Sigmoid colon (tissue), 7 donors: ENCODE results near the gene GALNT17. TPM values are rescaled to one million over a fixed set of nuclear protein-coding genes. Genes with fewer than 3 reads are reported as not detected.

Experiments used
- DNase-seq: peaks from one replicate; pipeline ENCODE4 v3.0.0-alpha.2; 2019
- H3K27ac ChIP-seq, 4 donors: fragments of 200-600 bp; sonication (generic); one replicate each; pipeline ENCODE4 v1.5.1; 2016 to 2019; ENCODE audit warnings: mild to moderate bottlenecking in 1 of 4
- H3K27me3 ChIP-seq, 3 donors: fragments of 200-600 bp; sonication (generic); one replicate each; pipeline ENCODE4 v1.5.1; 2019; ENCODE audit warnings: mild to moderate bottlenecking in 1 of 3
- H3K36me3 ChIP-seq, 4 donors: fragments of 200-600 bp; sonication (generic); one replicate each; pipeline ENCODE4 v1.5.1; 2016 to 2019
- H3K4me1 ChIP-seq, 4 donors: fragments of 200-600 bp; sonication (generic); one replicate each; pipeline ENCODE4 v1.5.1; 2017 to 2019
- H3K4me3 ChIP-seq, 4 donors: fragments of 200-600 bp; sonication (generic); one replicate each; pipeline ENCODE4 v1.5.1; 2017 to 2019; ENCODE audit warnings: mild to moderate bottlenecking in 2 of 4, moderate library complexity in 1 of 4
- H3K9me3 ChIP-seq, 4 donors: fragments of 200-600 bp in 3 of 4; sonication (generic) in 3 of 4; one replicate each; pipeline versions ENCODE4 v1.5.1 to v1.6.1; 2013 to 2019
- EP300 ChIP-seq, 4 donors: sonication (generic); formaldehyde crosslinking; IDR thresholded peaks; one replicate each; pipeline ENCODE4 v1.6.1; 2017; ENCODE audit warnings: antibody characterized with exemption in 4 of 4
- POLR2A ChIP-seq, 2 donors: fragments of 450-650 bp; IDR thresholded peaks; one replicate each; pipeline ENCODE4 v1.6.1; 2016; ENCODE audit warnings: antibody characterized with exemption in 2 of 2, mild to moderate bottlenecking in 2 of 2, moderate library complexity in 2 of 2
- POLR2AphosphoS5 ChIP-seq, 4 donors: sonication (generic); formaldehyde crosslinking; IDR thresholded peaks; one replicate each; pipeline ENCODE4 v1.6.1; 2017; ENCODE audit warnings: antibody characterized with exemption in 4 of 4
- WGBS, 2 donors: extraction: QIAGEN DNeasy Blood & Tissue Kit; methylation state at CpG; one replicate each; pipeline ENCODE4 v1.1.7; 2013; 5-methylcytosine and 5-hydroxymethylcytosine counted together
- intact Hi-C: fragments of 100-400 bp; cut with DNase I; formaldehyde crosslinking; loops from one replicate; pipeline ENCODE4 v1.15.1; 2023
- polyA plus RNA-seq, 3 donors: library from polyadenylated mRNA; stranded (reverse); fragments of 200-250 nt; gene quantifications; one replicate each; pipeline ENCODE4 v1.2.3, GENCODE V29; 2013
- total RNA-seq, 4 donors: library from RNA; depleted of rRNA; stranded (reverse); fragments of >200 nt; gene quantifications; one replicate each; pipeline ENCODE4 v1.1.0, GENCODE V29; 2016
- TF ChIP-seq, protein P1 (sequence below), 4 experiments: fragments of 450-650 bp in 3 of 4; fragments of 200-600 bp in 1 of 4; IDR thresholded peaks; one replicate each; pipeline ENCODE4 v1.5.1; 2016 to 2019; ENCODE audit warnings: antibody characterized with exemption in 4 of 4, mild to moderate bottlenecking in 3 of 4, moderate library complexity in 2 of 4
- donor health status: healthy with polysubstance abuse.
- donor health status: Bipolar disorder and iron deficiency.
- donor health status: healthy.

The GALNT17 gene
- total and polyA plus RNA-seq, 7 donors = 1.8 to 45.4 (median 15.1) TPM; not detected in 1

DNA sequence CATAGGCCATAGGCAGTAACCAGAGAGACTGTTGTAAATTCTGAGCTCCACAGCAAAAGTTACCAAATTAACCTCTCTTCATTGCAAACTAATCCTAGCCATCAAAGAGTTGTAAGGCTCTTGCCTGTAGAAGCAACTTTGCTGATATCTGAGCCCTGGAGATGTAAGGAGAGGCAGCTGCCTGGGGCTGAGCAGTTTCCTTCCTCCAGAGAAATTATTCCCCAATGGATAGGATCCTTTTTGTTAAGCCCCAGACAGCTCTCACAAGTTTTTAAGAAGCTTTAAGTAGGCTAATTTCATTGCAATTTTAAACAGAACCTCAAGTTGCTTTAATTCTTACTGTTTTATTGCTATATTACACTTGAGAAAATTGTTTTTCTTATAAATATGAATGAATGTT, 211.1 kb downstream of the GALNT17 start:
- Histone ChIP-seq H3K27ac (peak overlapping the region in 1 of 4 donors; percentile 18), H3K9me3 (peaks cover 0 to 4% (median 0%) of the 10 kb centered on the region in 4 donors), H3K36me3 (no peaks in the 10 kb centered on the region), H3K4me1 (peaks cover 0 to under 1% (median under 1%) of the 10 kb centered on the region in 4 donors), H3K4me3 (no peak overlapping the region), H3K27me3 (no peaks in the 10 kb centered on the region)
- TF ChIP-seq EP300 (IDR thresholded peaks at IDR 0.05) = no peak
- TF ChIP-seq POLR2AphosphoS5 (IDR thresholded peaks at IDR 0.05) = no peak
- TF ChIP-seq, protein P1, sequence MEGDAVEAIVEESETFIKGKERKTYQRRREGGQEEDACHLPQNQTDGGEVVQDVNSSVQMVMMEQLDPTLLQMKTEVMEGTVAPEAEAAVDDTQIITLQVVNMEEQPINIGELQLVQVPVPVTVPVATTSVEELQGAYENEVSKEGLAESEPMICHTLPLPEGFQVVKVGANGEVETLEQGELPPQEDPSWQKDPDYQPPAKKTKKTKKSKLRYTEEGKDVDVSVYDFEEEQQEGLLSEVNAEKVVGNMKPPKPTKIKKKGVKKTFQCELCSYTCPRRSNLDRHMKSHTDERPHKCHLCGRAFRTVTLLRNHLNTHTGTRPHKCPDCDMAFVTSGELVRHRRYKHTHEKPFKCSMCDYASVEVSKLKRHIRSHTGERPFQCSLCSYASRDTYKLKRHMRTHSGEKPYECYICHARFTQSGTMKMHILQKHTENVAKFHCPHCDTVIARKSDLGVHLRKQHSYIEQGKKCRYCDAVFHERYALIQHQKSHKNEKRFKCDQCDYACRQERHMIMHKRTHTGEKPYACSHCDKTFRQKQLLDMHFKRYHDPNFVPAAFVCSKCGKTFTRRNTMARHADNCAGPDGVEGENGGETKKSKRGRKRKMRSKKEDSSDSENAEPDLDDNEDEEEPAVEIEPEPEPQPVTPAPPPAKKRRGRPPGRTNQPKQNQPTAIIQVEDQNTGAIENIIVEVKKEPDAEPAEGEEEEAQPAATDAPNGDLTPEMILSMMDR (IDR thresholded peaks at IDR 0.05) = no peak
- no peak for TF ChIP-seq POLR2A (IDR thresholded peaks at IDR 0.05)
- DNase-seq = no peak
- intact Hi-C loops = no loop called here

DNA sequence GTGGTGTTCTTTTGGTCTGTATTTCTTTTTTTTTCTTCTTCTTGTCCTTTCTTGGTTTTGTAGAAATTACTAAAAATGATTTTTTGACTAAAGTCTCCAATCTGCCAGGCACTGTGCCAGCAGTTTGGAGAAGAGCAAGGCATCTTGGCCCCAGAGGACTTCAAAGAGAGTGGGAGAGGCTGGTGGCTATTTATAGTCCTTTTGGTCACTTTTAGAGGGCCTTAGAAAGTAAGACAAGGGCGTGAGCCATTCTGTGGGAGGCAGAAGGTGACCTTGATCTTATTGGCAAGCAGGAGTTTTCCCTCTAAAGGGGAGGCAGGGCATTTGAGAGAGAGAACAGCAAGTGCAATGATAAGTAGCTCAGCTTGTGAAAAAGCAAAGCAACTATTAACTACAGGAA, 211.9 kb downstream of the GALNT17 start:
- no peaks in the 10 kb centered on the region for H3K36me3 ChIP-seq
- H3K27ac ChIP-seq = no peak overlapping the region
- H3K4me3 ChIP-seq = no peak overlapping the region
- no peak for DNase-seq
- 10 to 58% methylated on average over 1 of the region's 1 CpG for WGBS, 2 donors
- peaks cover 0 to 4% (median 0%) of the 10 kb centered on the region in 4 donors for H3K9me3 ChIP-seq
- intact Hi-C loops = no loop called here
- no peaks in the 10 kb centered on the region for H3K27me3 ChIP-seq
- TF ChIP-seq EP300 (IDR thresholded peaks at IDR 0.05) (no peak), POLR2AphosphoS5 (IDR thresholded peaks at IDR 0.05) (no peak), POLR2A (IDR thresholded peaks at IDR 0.05) (no peak)
- TF ChIP-seq, protein P1 (IDR thresholded peaks at IDR 0.05) = no peak
- H3K4me1 ChIP-seq = peaks cover 0 to 9% (median 6%) of the 10 kb centered on the region in 4 donors

DNA sequence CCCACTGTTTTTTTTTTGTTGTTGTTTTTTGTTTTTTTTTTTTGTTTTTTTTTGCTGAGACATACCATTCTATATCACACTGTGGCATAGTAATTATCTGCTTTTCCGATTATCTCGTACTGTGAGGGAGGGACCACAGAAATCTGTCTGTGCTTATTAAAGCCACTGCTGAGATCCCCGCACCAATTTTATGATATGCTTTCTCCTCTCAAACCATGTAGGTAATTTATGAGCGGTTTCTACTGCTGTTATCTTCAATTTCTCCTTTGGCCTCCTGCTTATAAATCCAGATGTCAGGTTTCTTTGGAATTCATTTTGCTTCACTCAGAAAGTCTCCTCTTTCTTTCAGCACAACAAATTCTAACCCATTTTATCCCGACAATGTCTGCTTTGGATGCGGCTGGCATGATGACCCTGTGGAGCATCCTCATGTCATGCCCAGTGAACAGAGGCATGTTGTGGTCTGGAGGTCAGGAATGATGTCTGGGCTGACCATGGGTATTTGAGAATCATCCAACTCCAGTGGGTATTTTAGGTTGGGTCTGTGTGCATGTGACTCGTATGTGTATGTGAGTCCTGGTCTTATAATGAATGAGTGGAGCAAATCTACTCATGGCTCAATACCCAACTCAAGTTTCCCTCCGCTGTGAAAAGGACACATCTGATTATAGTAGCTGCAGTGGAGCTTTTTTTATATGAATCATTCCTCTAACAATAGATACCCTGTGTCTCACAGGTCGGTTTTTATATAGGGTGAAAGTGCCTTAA, 213.4 kb downstream of the GALNT17 start:
- no peak overlapping the region for H3K4me3 ChIP-seq
- no peaks in the 10 kb centered on the region for H3K36me3 ChIP-seq
- H3K9me3 ChIP-seq = peaks cover 0 to 4% (median 0%) of the 10 kb centered on the region in 4 donors
- WGBS, 2 donors = 60 to 74% methylated on average over 9 of the region's 9 CpGs
- H3K27ac ChIP-seq = no peak overlapping the region
- TF ChIP-seq POLR2AphosphoS5 (IDR thresholded peaks at IDR 0.05) = no peak
- TF ChIP-seq, protein P1 (IDR thresholded peaks at IDR 0.05) = no peak
- TF ChIP-seq EP300 (IDR thresholded peaks at IDR 0.05) = no peak
- no peak for TF ChIP-seq POLR2A (IDR thresholded peaks at IDR 0.05)
- H3K27me3 ChIP-seq = no peaks in the 10 kb centered on the region
- DNase-seq = no peak
- intact Hi-C loops = loop anchor here (5.0 kb wide), 2 partner anchors 73 to 108 kb away; no protein-coding TSS in a partner anchor
- H3K4me1 ChIP-seq = peaks cover 0 to 21% (median 9%) of the 10 kb centered on the region in 4 donors

DNA sequence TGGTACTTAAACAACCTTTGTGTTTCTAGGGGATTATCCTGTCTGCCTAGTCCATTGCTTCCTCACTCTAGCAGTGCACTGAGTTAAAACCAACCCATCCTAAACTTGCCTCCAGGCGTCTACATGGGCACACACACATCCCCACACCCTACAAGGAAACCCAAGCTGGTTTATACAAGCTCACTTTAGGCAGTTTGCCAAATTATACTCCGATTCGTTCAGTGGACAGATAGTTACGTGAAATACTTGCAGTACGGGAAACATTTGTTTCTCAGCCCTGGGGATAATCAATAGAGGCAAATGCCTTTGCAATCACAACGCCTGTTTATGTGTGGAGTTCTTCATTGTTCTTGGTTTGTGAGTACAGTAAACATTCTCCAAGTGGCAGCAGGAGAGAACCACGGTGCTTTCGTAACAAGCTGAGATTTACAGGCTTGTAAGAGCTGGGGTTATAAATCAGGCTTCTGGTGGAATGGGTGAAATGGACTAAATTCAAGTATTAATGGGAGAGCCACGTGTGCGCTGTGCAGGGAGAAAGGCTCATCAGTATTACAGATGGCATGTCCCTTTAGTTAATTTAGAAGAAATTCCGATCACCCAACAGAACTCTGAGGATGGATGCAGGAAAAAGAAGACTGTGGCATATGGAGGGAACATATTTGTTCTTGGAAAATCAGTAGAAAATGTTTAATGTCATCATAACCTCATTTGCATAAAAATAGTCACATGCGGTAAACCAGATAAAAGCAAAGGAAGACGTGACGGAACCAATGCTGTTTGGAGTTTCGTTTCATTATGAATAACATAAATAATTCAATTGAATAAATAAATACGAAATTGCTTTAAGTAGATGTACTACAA, 217.1 kb downstream of the GALNT17 start:
- Histone ChIP-seq H3K4me1 (peaks cover 0 to 26% (median 9%) of the 10 kb centered on the region in 4 donors), H3K27me3 (no peaks in the 10 kb centered on the region), H3K36me3 (no peaks in the 10 kb centered on the region), H3K4me3 (peak overlapping the region in 3 of 4 donors; percentile 9 to 26 (median 25)), H3K9me3 (peaks cover 0 to 9% (median 2%) of the 10 kb centered on the region in 4 donors), H3K27ac (peak overlapping the region; percentile 39 to 73 (median 60))
- no peak for DNase-seq
- 54 to 57% methylated on average over 16 of the region's 16 CpGs for WGBS, 2 donors
- peak in 3 of 4 donors; percentile 21 to 70 (median 53) for TF ChIP-seq POLR2AphosphoS5 (IDR thresholded peaks at IDR 0.05)
- TF ChIP-seq, protein P1 (IDR thresholded peaks at IDR 0.05) = peak in 1 of 4 experiments; percentile 20
- TF ChIP-seq POLR2A (IDR thresholded peaks at IDR 0.05) = no peak
- TF ChIP-seq EP300 (IDR thresholded peaks at IDR 0.05) = peak in 2 of 4 donors; percentile 56 to 65
- intact Hi-C loops = loop anchor here (5.0 kb wide), 2 partner anchors 77 to 112 kb away; no protein-coding TSS in a partner anchor
